ENCODE results near the gene DZIP3.
"Not testable (repeated sequence)": the region's sequence is repeated elsewhere in the genome, so short reads cannot be mapped to it uniquely, and the experiment has no call there.

- TF ChIP-seq CTCF, POLR2AphosphoS5, EP300, POLR2A (IDR thresholded peaks at IDR 0.05): not testable (repeated sequence)
Observed at GRCh38 chr3:108616090-108616489, 26.6 kb downstream of the DZIP3 start.
